CD14-positive monocyte (primary cell): ENCODE measurements around the gene CFAP91. TPM values are rescaled to one million over a fixed set of nuclear protein-coding genes. Genes with fewer than 3 reads are reported as not detected.
A peak's percentile ranks its signal among the peaks of the same experiment; 100 is the strongest.

ENCODE experiments used
- DNase-seq, 3 donors: peaks; one replicate each; pipeline ENCODE4 v3.0.0-alpha.2; 2011 to 2022
- H2AFZ ChIP-seq: 2 replicates; pipeline ENCODE4 v1.6.0; 2012; ENCODE audit warnings: mild to moderate bottlenecking, low read depth, low read length, inconsistent platforms; ENCODE audit not compliant: insufficient read depth, poor library complexity, severe bottlenecking
- H3K27ac ChIP-seq, 2 donors: 1 replicate in 1 of 2; 2 replicates in 1 of 2; pipeline ENCODE4 v1.5.1; 2012 to 2013; ENCODE audit warnings: low read length in 2 of 2, control low read depth in 1 of 2, inconsistent platforms in 1 of 2, low read depth in 1 of 2, mild to moderate bottlenecking in 1 of 2
- H3K27me3 ChIP-seq, 2 donors: one replicate each; pipeline versions ENCODE4 v1.6.0 to v1.6.1; 2011 to 2013; ENCODE audit warnings: low read length in 2 of 2; ENCODE audit not compliant: control insufficient read depth in 2 of 2, insufficient read depth in 2 of 2
- H3K36me3 ChIP-seq, 2 donors: replicated peaks in 1 of 2; 1 replicate in 1 of 2; 2 replicates in 1 of 2; pipeline versions ENCODE4 v1.5.1 to v1.6.1; 2012 to 2013; ENCODE audit warnings: low read length in 2 of 2, control low read depth in 1 of 2, inconsistent platforms in 1 of 2, mild to moderate bottlenecking in 1 of 2; ENCODE audit not compliant: insufficient read depth in 2 of 2, control insufficient read depth in 1 of 2
- H3K4me1 ChIP-seq, 2 donors: 1 replicate in 1 of 2; 2 replicates in 1 of 2; pipeline versions ENCODE4 v1.5.1 to v1.6.1; 2012 to 2013; ENCODE audit warnings: low read length in 2 of 2, control low read depth in 1 of 2, inconsistent platforms in 1 of 2, mild to moderate bottlenecking in 1 of 2, moderate library complexity in 1 of 2; ENCODE audit not compliant: insufficient read depth in 2 of 2, control insufficient read depth in 1 of 2
- H3K4me2 ChIP-seq: replicated peaks from 2 replicates; pipeline ENCODE3; 2012; ENCODE audit warnings: low read length, moderate library complexity, mild to moderate bottlenecking; ENCODE audit not compliant: poor library complexity, severe bottlenecking; ENCODE audit errors: extremely low read depth
- H3K4me3 ChIP-seq, 3 experiments: fragments of 200-600 bp in 1 of 3; sonication (generic) in 1 of 3; replicated peaks in 1 of 3; 1 replicate in 2 of 3; 2 replicates in 1 of 3; pipeline ENCODE4 v1.5.1; 2011 to 2013; ENCODE audit warnings: low read length in 3 of 3, mild to moderate bottlenecking in 3 of 3, control low read depth in 2 of 3, low read depth in 2 of 3, inconsistent platforms in 1 of 3, moderate library complexity in 1 of 3
- H3K79me2 ChIP-seq: 2 replicates; pipeline ENCODE4 v1.6.0; 2012; ENCODE audit warnings: mild to moderate bottlenecking, control low read depth, inconsistent platforms, low read length, moderate library complexity; ENCODE audit not compliant: insufficient read depth
- H3K9ac ChIP-seq: 2 replicates; pipeline ENCODE4 v1.6.0; 2017; ENCODE audit warnings: low read length, mild to moderate bottlenecking; ENCODE audit not compliant: insufficient read depth, poor library complexity, severe bottlenecking
- H3K9me3 ChIP-seq, 2 donors: replicated peaks in 1 of 2; 1 replicate in 1 of 2; 2 replicates in 1 of 2; pipeline versions ENCODE4 v1.5.1 to v1.6.1; 2012 to 2013; ENCODE audit warnings: low read length in 2 of 2, control low read depth in 1 of 2; ENCODE audit not compliant: control insufficient read depth in 1 of 2, insufficient read depth in 1 of 2
- H4K20me1 ChIP-seq: 2 replicates; pipeline ENCODE4 v1.6.0; 2012; ENCODE audit warnings: mild to moderate bottlenecking, low read length, control low read depth, moderate library complexity; ENCODE audit not compliant: insufficient read depth
- H3K27ac Mint-ChIP-seq, 7 donors: one replicate each; pipeline ENCODE4 v1.8.0; 2020; ENCODE audit warnings: mild to moderate bottlenecking in 7 of 7, mixed read lengths in 7 of 7, moderate library complexity in 6 of 7, inconsistent platforms in 2 of 7
- H3K27me3 Mint-ChIP-seq, 3 donors: one replicate each; pipeline ENCODE4 v1.8.0; 2021 to 2022; ENCODE audit warnings: low read depth in 3 of 3, mild to moderate bottlenecking in 3 of 3, mixed read lengths in 3 of 3, moderate library complexity in 3 of 3, inconsistent platforms in 1 of 3
- H3K36me3 Mint-ChIP-seq, 2 donors: one replicate each; pipeline ENCODE4 v1.8.0; 2020; ENCODE audit warnings: mixed read lengths in 2 of 2, inconsistent platforms in 1 of 2, mild to moderate bottlenecking in 1 of 2
- H3K4me1 Mint-ChIP-seq: one replicate; pipeline ENCODE4 v1.8.0; 2020; ENCODE audit warnings: mild to moderate bottlenecking, mixed read lengths
- H3K4me3 Mint-ChIP-seq, 2 donors: one replicate each; pipeline ENCODE4 v1.8.0; 2020; ENCODE audit warnings: mild to moderate bottlenecking in 2 of 2, mixed read lengths in 2 of 2, moderate library complexity in 1 of 2
- H3K9me3 Mint-ChIP-seq, 7 donors: one replicate each; pipeline ENCODE4 v1.8.0; 2020 to 2022; ENCODE audit warnings: mixed read lengths in 7 of 7, mild to moderate bottlenecking in 6 of 7, moderate library complexity in 6 of 7, inconsistent platforms in 2 of 7
- CTCF ChIP-seq: fragments of 200-600 bp; IDR thresholded peaks from one replicate; pipeline ENCODE4 v1.8.0; 2022; ENCODE audit warnings: antibody characterized with exemption, mild to moderate bottlenecking
- WGBS: methylation state at CpG from one replicate; pipeline ENCODE4 v1.1.5; 2013; ENCODE audit warnings: missing lambda C conversion rate; ENCODE audit not compliant: insufficient coverage; 5-methylcytosine and 5-hydroxymethylcytosine counted together
- intact Hi-C, 2 donors: fragments of 100-400 bp; cut with micrococcal nuclease; formaldehyde crosslinking; loops; one replicate each; pipeline versions ENCODE4 v1.15.0 to v1.15.1; 2023
- polyA plus RNA-seq, 3 donors: library from polyadenylated mRNA; depleted of rRNA in 1 of 3; unstranded in 2 of 3; stranded (reverse) in 1 of 3; fragments of 300-500 nt in 2 of 3; fragments of >200 nt in 1 of 3; fragmentation: Illumina TruSeq in 2 of 3; gene quantifications; 1 replicate in 2 of 3; 2 replicates in 1 of 3; pipeline ENCODE4 v1.2.3, GENCODE V29; 2012 to 2021

CFAP91 gene
- polyA plus RNA-seq, 3 donors: 0.14 TPM; not detected in 2

GRCh38 chr3:119679874-119680273 is 22.9 kb upstream of the CFAP91 start:
- Mint-ChIP-seq H3K27me3 (no peaks in the 10 kb centered on the region), H3K4me1 (peaks cover 18% of the 10 kb centered on the region), H3K9me3 (peaks cover 0 to 2% (median 0%) of the 10 kb centered on the region in 7 donors), H3K36me3 (peaks cover 6% of the 10 kb centered on the region in 2 donors), H3K27ac (no peak overlapping the region), H3K4me3 (no peak overlapping the region)
- no peak for DNase-seq
- H3K27me3 ChIP-seq: no peaks in the 10 kb centered on the region
- no peak overlapping the region for H3K27ac ChIP-seq
- intact Hi-C loops: loop anchor here (5.0 to 10.0 kb wide), 3 partner anchors 43 to 215 kb away; partner anchors contain the start of genes POGLUT1 (in 1 of the 2), TIMMDC1 (in 1 of the 2) and TMEM39A (in 1 of the 2)
- no peaks in the 10 kb centered on the region for H3K9me3 ChIP-seq
- H3K4me1 ChIP-seq: peaks cover 9 to 20% of the 10 kb centered on the region in 2 donors
- H4K20me1 ChIP-seq: no peaks in the 10 kb centered on the region
- H3K4me3 ChIP-seq: no peak overlapping the region
- H3K9ac ChIP-seq: no peak overlapping the region
- TF ChIP-seq CTCF: no peak
- peaks cover 19% of the 10 kb centered on the region for H3K79me2 ChIP-seq
- peaks cover 3 to 8% of the 10 kb centered on the region in 2 donors for H3K36me3 ChIP-seq
- no peak overlapping the region for H2AFZ ChIP-seq
- H3K4me2 ChIP-seq: no peak overlapping the region

GRCh38 chr3:119681279-119681678 is 21.5 kb upstream of the CFAP91 start:
- no peak overlapping the region for H3K27ac Mint-ChIP-seq
- Histone ChIP-seq H3K36me3 (no peaks in the 10 kb centered on the region), H4K20me1 (no peaks in the 10 kb centered on the region), H3K9ac (no peak overlapping the region), H3K27ac (no peak overlapping the region), H3K4me2 (no peak overlapping the region), H3K4me1 (peaks cover 6 to 11% of the 10 kb centered on the region in 2 donors), H3K79me2 (peaks cover 5% of the 10 kb centered on the region), H3K4me3 (no peak overlapping the region), H3K9me3 (no peaks in the 10 kb centered on the region), H3K27me3 (no peaks in the 10 kb centered on the region), H2AFZ (no peak overlapping the region)
- H3K9me3 Mint-ChIP-seq: peaks cover 0 to 2% (median 0%) of the 10 kb centered on the region in 7 donors
- DNase-seq: peak in 2 of 3 donors; percentile 20 to 38
- H3K36me3 Mint-ChIP-seq: no peaks in the 10 kb centered on the region
- no peak overlapping the region for H3K4me3 Mint-ChIP-seq
- peak; percentile 65 for TF ChIP-seq CTCF
- intact Hi-C loops: no loop called here
- WGBS: no CpG with 5 or more reads among the region's 1 CpG
- H3K27me3 Mint-ChIP-seq: no peaks in the 10 kb centered on the region
- peaks cover 9% of the 10 kb centered on the region for H3K4me1 Mint-ChIP-seq
